HEK293 (cell line): ENCODE results near the gene IFT43.

Experiments
- CTCF ChIA-PET: fragments of 350-600 bp; formaldehyde crosslinking; extraction: SDS; loops from one replicate; lab custom pipeline; 2021; ENCODE audit warnings: antibody characterized with exemption; lab: Yijun Ruan, JAX
- POLR2A ChIA-PET: fragments of 300-600 bp; formaldehyde crosslinking; extraction: SDS; loops from one replicate; lab custom pipeline; 2020; ENCODE audit warnings: antibody characterized with exemption, inconsistent platforms; lab: Yijun Ruan, JAX
- H3K27ac ChIP-seq: fragments of 200-500 bp; sonication (Bioruptor generic); 2 replicates; pipeline ENCODE4 v1.5.1; 2014; ENCODE audit warnings: low read depth, low read length, control low read depth, inconsistent platforms; ENCODE audit errors: extremely low read depth
- H3K36me3 ChIP-seq, 2 experiments: fragments of 200-500 bp in 1 of 2; sonication (Bioruptor generic) in 1 of 2; 1 replicate in 1 of 2; 2 replicates in 1 of 2; pipeline ENCODE4 v1.5.1; 2014 to 2017; ENCODE audit warnings: inconsistent platforms in 2 of 2, low read length in 2 of 2; ENCODE audit not compliant: control insufficient read depth in 2 of 2, insufficient read depth in 1 of 2
- H3K4me1 ChIP-seq: fragments of 200-500 bp; sonication (Bioruptor generic); 2 replicates; pipeline ENCODE4 v1.5.1; 2014; ENCODE audit warnings: mild to moderate bottlenecking, low read length, inconsistent platforms; ENCODE audit not compliant: control insufficient read depth, insufficient read depth
- H3K4me3 ChIP-seq: 2 replicates; pipeline ENCODE4 v1.5.1; 2011; ENCODE audit warnings: low read depth, mild to moderate bottlenecking, control low read depth, low read length, moderate library complexity
- H3K9me3 ChIP-seq: fragments of 200-500 bp; sonication (Bioruptor generic); 2 replicates; pipeline ENCODE4 v1.5.1; 2014; ENCODE audit warnings: low read depth, low read length, inconsistent platforms; ENCODE audit not compliant: control insufficient read depth, insufficient read depth
- GLI4 ChIP-seq: fragments of 450-650 bp; formaldehyde crosslinking; IDR thresholded peaks from 2 replicates; pipeline ENCODE4 v1.5.1; 2016; ENCODE audit warnings: missing biosample characterization, missing genetic modification characterization
- HOXC10 ChIP-seq: sonication (generic); formaldehyde crosslinking; IDR thresholded peaks from 2 replicates; pipeline ENCODE4 v1.8.1; 2023; ENCODE audit warnings: mild to moderate bottlenecking, missing genetic modification reagents
- KLF16 ChIP-seq: fragments of 450-650 bp; formaldehyde crosslinking; IDR thresholded peaks from 2 replicates; pipeline ENCODE4 v1.5.1; 2017; ENCODE audit warnings: missing biosample characterization, missing genetic modification characterization
- MYNN ChIP-seq: fragments of 450-650 bp; formaldehyde crosslinking; IDR thresholded peaks from 2 replicates; pipeline ENCODE4 v1.5.1; 2016; ENCODE audit warnings: missing biosample characterization, missing genetic modification characterization, borderline replicate concordance
- REPIN1 ChIP-seq: fragments of 450-650 bp; formaldehyde crosslinking; IDR thresholded peaks from 2 replicates; pipeline ENCODE4 v1.5.1; 2017; ENCODE audit warnings: missing biosample characterization, missing genetic modification characterization, low read depth
- SALL2 ChIP-seq: fragments of 450-650 bp; formaldehyde crosslinking; IDR thresholded peaks from 2 replicates; pipeline ENCODE4 v1.5.0; 2017; ENCODE audit warnings: missing biosample characterization, mild to moderate bottlenecking, missing genetic modification characterization, borderline replicate concordance
- SP7 ChIP-seq: fragments of 450-650 bp; formaldehyde crosslinking; IDR thresholded peaks from 2 replicates; pipeline ENCODE4 v1.5.1; 2016; ENCODE audit warnings: missing biosample characterization, missing genetic modification characterization
- WT1 ChIP-seq: fragments of 450-650 bp; formaldehyde crosslinking; IDR thresholded peaks from 2 replicates; pipeline ENCODE4 v1.5.1; 2016; ENCODE audit warnings: missing biosample characterization, missing genetic modification characterization
- ZBTB8A ChIP-seq: fragments of 450-650 bp; formaldehyde crosslinking; IDR thresholded peaks from 2 replicates; pipeline ENCODE4 v1.5.1; 2016; ENCODE audit warnings: missing biosample characterization, missing genetic modification characterization
- ZEB2 ChIP-seq: fragments of 450-650 bp; formaldehyde crosslinking; IDR thresholded peaks from 2 replicates; pipeline ENCODE4 v1.5.1; 2016; ENCODE audit warnings: missing biosample characterization, missing genetic modification characterization
- ZFP3 ChIP-seq: fragments of 450-650 bp; formaldehyde crosslinking; IDR thresholded peaks from 2 replicates; pipeline ENCODE4 v1.5.1; 2016; ENCODE audit warnings: low read depth, missing biosample characterization, missing genetic modification characterization
- ZFP37 ChIP-seq: fragments of 450-650 bp; formaldehyde crosslinking; IDR thresholded peaks from 2 replicates; pipeline ENCODE4 v1.5.1; 2016; ENCODE audit warnings: missing biosample characterization, missing genetic modification characterization
- ZIC2 ChIP-seq: fragments of 450-650 bp; formaldehyde crosslinking; IDR thresholded peaks from 2 replicates; pipeline ENCODE4 v1.5.1; 2016; ENCODE audit warnings: missing biosample characterization, missing genetic modification characterization
- ZNF10 ChIP-seq: fragments of 450-650 bp; formaldehyde crosslinking; IDR thresholded peaks from 2 replicates; pipeline ENCODE4 v1.5.1; 2017; ENCODE audit warnings: missing biosample characterization, missing genetic modification characterization
- ZNF211 ChIP-seq: fragments of 450-650 bp; formaldehyde crosslinking; IDR thresholded peaks from 2 replicates; pipeline ENCODE4 v1.5.1; 2016; ENCODE audit warnings: low read depth, missing biosample characterization, missing genetic modification characterization
- ZNF292 ChIP-seq: fragments of 450-650 bp; formaldehyde crosslinking; IDR thresholded peaks from 2 replicates; pipeline ENCODE4 v1.5.1; 2016; ENCODE audit warnings: low read depth, missing biosample characterization, missing genetic modification characterization, borderline replicate concordance
- ZNF324 ChIP-seq: fragments of 450-650 bp; formaldehyde crosslinking; IDR thresholded peaks from 2 replicates; pipeline ENCODE4 v1.5.1; 2016; ENCODE audit warnings: missing biosample characterization, missing genetic modification characterization
- ZNF530 ChIP-seq: fragments of 450-650 bp; formaldehyde crosslinking; IDR thresholded peaks from 2 replicates; pipeline ENCODE4 v1.5.1; 2016; ENCODE audit warnings: low read depth, missing biosample characterization, missing genetic modification characterization
- ZNF549 ChIP-seq: fragments of 450-650 bp; IDR thresholded peaks from 2 replicates; pipeline ENCODE4 v1.5.1; 2018; ENCODE audit warnings: missing biosample characterization, missing genetic modification characterization, mild to moderate bottlenecking, inconsistent platforms, moderate library complexity
- ZNF624 ChIP-seq: fragments of 450-650 bp; formaldehyde crosslinking; IDR thresholded peaks from 2 replicates; pipeline ENCODE4 v1.5.1; 2017; ENCODE audit warnings: missing biosample characterization, missing genetic modification characterization
- ZNF701 ChIP-seq: fragments of 450-650 bp; formaldehyde crosslinking; IDR thresholded peaks from 2 replicates; pipeline ENCODE4 v1.5.1; 2016; ENCODE audit warnings: missing biosample characterization, missing genetic modification characterization
- TF ChIP-seq, protein P1 (sequence below): fragments of 450-650 bp; formaldehyde crosslinking; IDR thresholded peaks from 2 replicates; pipeline ENCODE4 v1.5.1; 2017; ENCODE audit warnings: missing biosample characterization, missing genetic modification characterization
- TF ChIP-seq, protein P2 (sequence below): fragments of 450-650 bp; formaldehyde crosslinking; IDR thresholded peaks from 2 replicates; pipeline ENCODE4 v1.5.1; 2017; ENCODE audit warnings: missing biosample characterization, missing genetic modification characterization
- TF ChIP-seq, protein P3 (sequence below): fragments of 450-650 bp; formaldehyde crosslinking; IDR thresholded peaks from 2 replicates; pipeline ENCODE4 v1.5.1; 2016; ENCODE audit warnings: missing biosample characterization, missing genetic modification characterization
- TF ChIP-seq, protein P4 (sequence below): fragments of 450-650 bp; formaldehyde crosslinking; IDR thresholded peaks from 2 replicates; pipeline ENCODE4 v1.5.1; 2017; ENCODE audit warnings: missing biosample characterization, missing genetic modification characterization
- TF ChIP-seq, protein P5 (sequence below): fragments of 450-650 bp; formaldehyde crosslinking; IDR thresholded peaks from 2 replicates; pipeline ENCODE4 v1.5.1; 2016; ENCODE audit warnings: missing biosample characterization, missing genetic modification characterization, borderline replicate concordance
- TF ChIP-seq, protein P6 (sequence below): fragments of 450-650 bp; formaldehyde crosslinking; IDR thresholded peaks from 2 replicates; pipeline ENCODE4 v1.5.1; 2016; ENCODE audit warnings: missing biosample characterization, missing genetic modification characterization
- TF ChIP-seq, protein P7 (sequence below): IDR thresholded peaks from 2 replicates; pipeline ENCODE4 v1.6.1; 2011; ENCODE audit warnings: mild to moderate bottlenecking, low read depth, low read length, borderline replicate concordance

IFT43 gene

DNA sequence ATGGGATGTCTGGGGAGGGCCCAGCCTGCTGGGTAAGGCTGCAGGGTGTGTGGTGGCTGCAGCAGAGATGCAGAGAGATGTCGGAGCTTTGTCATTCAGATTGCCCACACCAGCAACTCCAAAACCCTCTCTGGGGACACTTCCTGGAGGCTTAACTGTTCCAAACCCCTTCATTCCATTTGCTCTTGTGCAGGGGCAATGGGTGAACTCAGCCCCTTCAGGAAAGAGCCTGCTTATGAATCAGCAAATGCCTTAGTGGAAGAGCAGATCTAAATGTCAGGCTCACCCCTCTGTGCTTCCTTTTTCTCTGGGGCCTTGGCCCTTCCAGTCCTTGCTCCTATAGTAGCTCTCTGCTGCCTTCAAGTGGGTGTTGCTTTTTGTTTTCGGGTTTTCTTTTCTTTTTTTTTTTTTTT is 129.5 kb downstream of the IFT43 start:
- POLR2A ChIA-PET = no interaction called here

DNA sequence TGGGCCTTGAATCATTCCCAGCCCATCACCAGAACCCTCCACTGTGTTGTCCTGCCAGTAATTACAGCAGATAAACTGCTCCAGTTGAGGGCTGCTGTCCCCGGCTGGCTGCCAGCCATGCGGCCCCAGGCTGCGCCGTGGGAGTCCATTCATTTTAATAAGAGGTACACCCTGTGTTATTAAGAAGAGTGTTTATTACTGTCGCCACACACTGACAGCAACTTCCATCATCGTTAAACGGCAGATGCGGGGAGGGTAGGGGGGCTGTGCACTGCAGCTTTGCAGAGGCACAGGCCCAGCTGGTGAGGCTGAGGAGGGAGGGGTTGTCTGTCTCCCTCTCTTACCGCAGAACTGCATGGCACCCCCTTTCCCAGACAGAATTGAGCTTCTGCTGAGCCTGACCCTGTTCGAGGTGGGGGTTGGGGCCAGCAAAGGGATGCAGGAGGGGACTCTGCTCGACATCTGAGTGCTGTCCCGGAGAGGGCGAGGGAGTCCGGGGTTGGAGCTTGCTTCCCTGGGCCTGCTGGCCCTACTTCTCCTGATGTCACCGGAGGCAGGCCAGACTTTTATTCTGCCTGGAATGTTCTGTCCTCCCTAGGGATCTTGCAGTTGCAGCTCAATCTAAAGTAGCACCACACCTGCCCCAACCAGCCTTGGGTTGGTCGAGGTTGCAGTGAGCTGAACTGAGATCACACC is 132.4 kb downstream of the IFT43 start:
- CTCF ChIA-PET = interaction anchor here (0.6 kb wide), 1 partner anchor 75 kb away, joined by 3 read pairs; no protein-coding TSS in a partner anchor
- H3K9me3 ChIP-seq = no peaks in the 10 kb centered on the region
- TF ChIP-seq, protein P1, sequence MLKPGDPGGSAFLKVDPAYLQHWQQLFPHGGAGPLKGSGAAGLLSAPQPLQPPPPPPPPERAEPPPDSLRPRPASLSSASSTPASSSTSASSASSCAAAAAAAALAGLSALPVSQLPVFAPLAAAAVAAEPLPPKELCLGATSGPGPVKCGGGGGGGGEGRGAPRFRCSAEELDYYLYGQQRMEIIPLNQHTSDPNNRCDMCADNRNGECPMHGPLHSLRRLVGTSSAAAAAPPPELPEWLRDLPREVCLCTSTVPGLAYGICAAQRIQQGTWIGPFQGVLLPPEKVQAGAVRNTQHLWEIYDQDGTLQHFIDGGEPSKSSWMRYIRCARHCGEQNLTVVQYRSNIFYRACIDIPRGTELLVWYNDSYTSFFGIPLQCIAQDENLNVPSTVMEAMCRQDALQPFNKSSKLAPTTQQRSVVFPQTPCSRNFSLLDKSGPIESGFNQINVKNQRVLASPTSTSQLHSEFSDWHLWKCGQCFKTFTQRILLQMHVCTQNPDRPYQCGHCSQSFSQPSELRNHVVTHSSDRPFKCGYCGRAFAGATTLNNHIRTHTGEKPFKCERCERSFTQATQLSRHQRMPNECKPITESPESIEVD (tag by site-specific recombination) = peak; percentile 42; the same call in 1 of the 2 replicates
- TF ChIP-seq, protein P2, sequence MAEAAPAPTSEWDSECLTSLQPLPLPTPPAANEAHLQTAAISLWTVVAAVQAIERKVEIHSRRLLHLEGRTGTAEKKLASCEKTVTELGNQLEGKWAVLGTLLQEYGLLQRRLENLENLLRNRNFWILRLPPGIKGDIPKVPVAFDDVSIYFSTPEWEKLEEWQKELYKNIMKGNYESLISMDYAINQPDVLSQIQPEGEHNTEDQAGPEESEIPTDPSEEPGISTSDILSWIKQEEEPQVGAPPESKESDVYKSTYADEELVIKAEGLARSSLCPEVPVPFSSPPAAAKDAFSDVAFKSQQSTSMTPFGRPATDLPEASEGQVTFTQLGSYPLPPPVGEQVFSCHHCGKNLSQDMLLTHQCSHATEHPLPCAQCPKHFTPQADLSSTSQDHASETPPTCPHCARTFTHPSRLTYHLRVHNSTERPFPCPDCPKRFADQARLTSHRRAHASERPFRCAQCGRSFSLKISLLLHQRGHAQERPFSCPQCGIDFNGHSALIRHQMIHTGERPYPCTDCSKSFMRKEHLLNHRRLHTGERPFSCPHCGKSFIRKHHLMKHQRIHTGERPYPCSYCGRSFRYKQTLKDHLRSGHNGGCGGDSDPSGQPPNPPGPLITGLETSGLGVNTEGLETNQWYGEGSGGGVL (tag by site-specific recombination) = peak; percentile 70
- TF ChIP-seq ZBTB8A (tag by site-specific recombination) = peak; percentile 51
- TF ChIP-seq, protein P3, sequence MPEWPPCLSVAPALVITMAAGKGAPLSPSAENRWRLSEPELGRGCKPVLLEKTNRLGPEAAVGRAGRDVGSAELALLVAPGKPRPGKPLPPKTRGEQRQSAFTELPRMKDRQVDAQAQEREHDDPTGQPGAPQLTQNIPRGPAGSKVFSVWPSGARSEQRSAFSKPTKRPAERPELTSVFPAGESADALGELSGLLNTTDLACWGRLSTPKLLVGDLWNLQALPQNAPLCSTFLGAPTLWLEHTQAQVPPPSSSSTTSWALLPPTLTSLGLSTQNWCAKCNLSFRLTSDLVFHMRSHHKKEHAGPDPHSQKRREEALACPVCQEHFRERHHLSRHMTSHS = peak; percentile 61; the same call in 1 of the 2 replicates
- peak; percentile 96 for TF ChIP-seq ZIC2
- TF ChIP-seq SP7 (tag by site-specific recombination) = peak; percentile 97
- TF ChIP-seq ZNF292 = no peak
- 0 out of 2 replicates have a peak, but pooled peaks have one; percentile 10 for TF ChIP-seq MYNN (tag by site-specific recombination)
- TF ChIP-seq, protein P4, sequence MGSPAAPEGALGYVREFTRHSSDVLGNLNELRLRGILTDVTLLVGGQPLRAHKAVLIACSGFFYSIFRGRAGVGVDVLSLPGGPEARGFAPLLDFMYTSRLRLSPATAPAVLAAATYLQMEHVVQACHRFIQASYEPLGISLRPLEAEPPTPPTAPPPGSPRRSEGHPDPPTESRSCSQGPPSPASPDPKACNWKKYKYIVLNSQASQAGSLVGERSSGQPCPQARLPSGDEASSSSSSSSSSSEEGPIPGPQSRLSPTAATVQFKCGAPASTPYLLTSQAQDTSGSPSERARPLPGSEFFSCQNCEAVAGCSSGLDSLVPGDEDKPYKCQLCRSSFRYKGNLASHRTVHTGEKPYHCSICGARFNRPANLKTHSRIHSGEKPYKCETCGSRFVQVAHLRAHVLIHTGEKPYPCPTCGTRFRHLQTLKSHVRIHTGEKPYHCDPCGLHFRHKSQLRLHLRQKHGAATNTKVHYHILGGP (tag by site-specific recombination) = no peak
- peak; percentile 30; the same call in 1 of the 2 replicates for TF ChIP-seq WT1 (tag by site-specific recombination)
- TF ChIP-seq ZNF549 (tag by site-specific recombination) = no peak

More for the DNA sequence above, 129.5 kb downstream of the IFT43 start:
- CTCF ChIA-PET = interaction anchor here (0.7 kb wide), 2 partner anchors 169 to 377 kb away, joined by 3 to 4 read pairs; no protein-coding TSS in a partner anchor
- H3K27ac ChIP-seq = no peak overlapping the region
- TF ChIP-seq, protein P5, sequence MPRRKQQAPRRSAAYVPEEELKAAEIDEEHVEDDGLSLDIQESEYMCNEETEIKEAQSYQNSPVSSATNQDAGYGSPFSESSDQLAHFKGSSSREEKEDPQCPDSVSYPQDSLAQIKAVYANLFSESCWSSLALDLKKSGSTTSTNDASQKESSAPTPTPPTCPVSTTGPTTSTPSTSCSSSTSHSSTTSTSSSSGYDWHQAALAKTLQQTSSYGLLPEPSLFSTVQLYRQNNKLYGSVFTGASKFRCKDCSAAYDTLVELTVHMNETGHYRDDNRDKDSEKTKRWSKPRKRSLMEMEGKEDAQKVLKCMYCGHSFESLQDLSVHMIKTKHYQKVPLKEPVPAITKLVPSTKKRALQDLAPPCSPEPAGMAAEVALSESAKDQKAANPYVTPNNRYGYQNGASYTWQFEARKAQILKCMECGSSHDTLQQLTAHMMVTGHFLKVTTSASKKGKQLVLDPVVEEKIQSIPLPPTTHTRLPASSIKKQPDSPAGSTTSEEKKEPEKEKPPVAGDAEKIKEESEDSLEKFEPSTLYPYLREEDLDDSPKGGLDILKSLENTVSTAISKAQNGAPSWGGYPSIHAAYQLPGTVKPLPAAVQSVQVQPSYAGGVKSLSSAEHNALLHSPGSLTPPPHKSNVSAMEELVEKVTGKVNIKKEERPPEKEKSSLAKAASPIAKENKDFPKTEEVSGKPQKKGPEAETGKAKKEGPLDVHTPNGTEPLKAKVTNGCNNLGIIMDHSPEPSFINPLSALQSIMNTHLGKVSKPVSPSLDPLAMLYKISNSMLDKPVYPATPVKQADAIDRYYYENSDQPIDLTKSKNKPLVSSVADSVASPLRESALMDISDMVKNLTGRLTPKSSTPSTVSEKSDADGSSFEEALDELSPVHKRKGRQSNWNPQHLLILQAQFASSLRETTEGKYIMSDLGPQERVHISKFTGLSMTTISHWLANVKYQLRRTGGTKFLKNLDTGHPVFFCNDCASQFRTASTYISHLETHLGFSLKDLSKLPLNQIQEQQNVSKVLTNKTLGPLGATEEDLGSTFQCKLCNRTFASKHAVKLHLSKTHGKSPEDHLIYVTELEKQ (tag by site-specific recombination) = no peak
- TF ChIP-seq SALL2 (tag by site-specific recombination) (no peak), ZNF324 (no peak), REPIN1 (no peak), ZNF10 (tag by site-specific recombination) (no peak), ZNF211 (tag by site-specific recombination) (no peak), ZNF530 (no peak), ZFP37 (tag by site-specific recombination) (no peak), HOXC10 (no peak), KLF16 (no peak), ZFP3 (tag by site-specific recombination) (no peak), GLI4 (no peak), ZNF701 (tag by site-specific recombination) (no peak), ZNF624 (tag by site-specific recombination) (no peak), ZEB2 (no peak)
- TF ChIP-seq, protein P6, sequence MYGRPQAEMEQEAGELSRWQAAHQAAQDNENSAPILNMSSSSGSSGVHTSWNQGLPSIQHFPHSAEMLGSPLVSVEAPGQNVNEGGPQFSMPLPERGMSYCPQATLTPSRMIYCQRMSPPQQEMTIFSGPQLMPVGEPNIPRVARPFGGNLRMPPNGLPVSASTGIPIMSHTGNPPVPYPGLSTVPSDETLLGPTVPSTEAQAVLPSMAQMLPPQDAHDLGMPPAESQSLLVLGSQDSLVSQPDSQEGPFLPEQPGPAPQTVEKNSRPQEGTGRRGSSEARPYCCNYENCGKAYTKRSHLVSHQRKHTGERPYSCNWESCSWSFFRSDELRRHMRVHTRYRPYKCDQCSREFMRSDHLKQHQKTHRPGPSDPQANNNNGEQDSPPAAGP (tag by site-specific recombination) = no peak
- TF ChIP-seq, protein P7, sequence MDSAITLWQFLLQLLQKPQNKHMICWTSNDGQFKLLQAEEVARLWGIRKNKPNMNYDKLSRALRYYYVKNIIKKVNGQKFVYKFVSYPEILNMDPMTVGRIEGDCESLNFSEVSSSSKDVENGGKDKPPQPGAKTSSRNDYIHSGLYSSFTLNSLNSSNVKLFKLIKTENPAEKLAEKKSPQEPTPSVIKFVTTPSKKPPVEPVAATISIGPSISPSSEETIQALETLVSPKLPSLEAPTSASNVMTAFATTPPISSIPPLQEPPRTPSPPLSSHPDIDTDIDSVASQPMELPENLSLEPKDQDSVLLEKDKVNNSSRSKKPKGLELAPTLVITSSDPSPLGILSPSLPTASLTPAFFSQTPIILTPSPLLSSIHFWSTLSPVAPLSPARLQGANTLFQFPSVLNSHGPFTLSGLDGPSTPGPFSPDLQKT = no peak
- TF ChIP-seq, all 188 proteins: peak for 0
- H3K36me3 ChIP-seq = no peaks in the 10 kb centered on the region
- H3K4me3 ChIP-seq = no peak overlapping the region
- no peaks in the 10 kb centered on the region for H3K9me3 ChIP-seq
- 0 out of 2 replicates have a peak, but pooled peaks cover 2% of the 10 kb centered on the region for H3K4me1 ChIP-seq

More for the DNA sequence above, 132.4 kb downstream of the IFT43 start:
- H3K27ac ChIP-seq = no peak overlapping the region
- H3K4me3 ChIP-seq = no peak overlapping the region
- H3K36me3 ChIP-seq = no peaks in the 10 kb centered on the region
- POLR2A ChIA-PET = no interaction called here
- 0 out of 2 replicates have a peak, but pooled peaks cover 2% of the 10 kb centered on the region for H3K4me1 ChIP-seq
